Astrocyte of the cerebellum (primary cell): Measurements from ENCODE around the gene PHACTR2.

Source experiments
- DNase-seq: peaks from one replicate; pipeline ENCODE4 v3.0.0-alpha.2; 2011; ENCODE audit warnings: low read depth
- H3K4me3 ChIP-seq: 2 replicates; pipeline ENCODE4 v1.5.1; 2011; ENCODE audit warnings: mild to moderate bottlenecking, low read depth, low read length, moderate library complexity
- in situ Hi-C: cut with HindIII; loops from 2 replicates; pipeline ENCODE4 v1.10.0; 2017; ENCODE audit warnings: low sequenced_read_pairs
- TF ChIP-seq, protein P1 (sequence below): IDR thresholded peaks from 2 replicates; pipeline ENCODE4 v1.5.1; 2012; ENCODE audit warnings: low read length, low read depth, moderate library complexity, mild to moderate bottlenecking; ENCODE audit errors: missing control alignments

The PHACTR2 gene

DNA sequence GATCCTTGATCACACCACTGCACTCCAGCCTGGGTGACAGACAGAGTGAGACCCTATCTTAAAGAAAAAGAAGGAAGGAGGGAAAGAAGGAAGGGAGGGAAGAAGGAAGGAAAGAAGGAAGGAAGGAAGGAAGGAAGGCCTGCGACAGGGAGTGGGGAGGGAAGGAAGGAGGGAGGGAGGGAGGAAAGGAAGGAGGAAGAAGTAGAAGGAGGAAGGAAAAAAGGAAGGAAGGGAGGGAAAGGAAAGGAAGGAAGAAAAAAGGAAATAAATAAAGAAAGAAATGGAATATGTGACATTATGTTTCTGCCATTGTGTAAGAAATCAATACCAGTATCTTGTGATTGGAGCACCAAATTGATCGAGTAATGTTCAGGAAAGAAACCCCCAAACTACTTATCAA, 16.2 kb downstream of the PHACTR2 start:
- DNase-seq: no peak
- H3K4me3 ChIP-seq: no peak overlapping the region
- TF ChIP-seq, protein P1, sequence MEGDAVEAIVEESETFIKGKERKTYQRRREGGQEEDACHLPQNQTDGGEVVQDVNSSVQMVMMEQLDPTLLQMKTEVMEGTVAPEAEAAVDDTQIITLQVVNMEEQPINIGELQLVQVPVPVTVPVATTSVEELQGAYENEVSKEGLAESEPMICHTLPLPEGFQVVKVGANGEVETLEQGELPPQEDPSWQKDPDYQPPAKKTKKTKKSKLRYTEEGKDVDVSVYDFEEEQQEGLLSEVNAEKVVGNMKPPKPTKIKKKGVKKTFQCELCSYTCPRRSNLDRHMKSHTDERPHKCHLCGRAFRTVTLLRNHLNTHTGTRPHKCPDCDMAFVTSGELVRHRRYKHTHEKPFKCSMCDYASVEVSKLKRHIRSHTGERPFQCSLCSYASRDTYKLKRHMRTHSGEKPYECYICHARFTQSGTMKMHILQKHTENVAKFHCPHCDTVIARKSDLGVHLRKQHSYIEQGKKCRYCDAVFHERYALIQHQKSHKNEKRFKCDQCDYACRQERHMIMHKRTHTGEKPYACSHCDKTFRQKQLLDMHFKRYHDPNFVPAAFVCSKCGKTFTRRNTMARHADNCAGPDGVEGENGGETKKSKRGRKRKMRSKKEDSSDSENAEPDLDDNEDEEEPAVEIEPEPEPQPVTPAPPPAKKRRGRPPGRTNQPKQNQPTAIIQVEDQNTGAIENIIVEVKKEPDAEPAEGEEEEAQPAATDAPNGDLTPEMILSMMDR: no peak
- in situ Hi-C loops: no loop called here

DNA sequence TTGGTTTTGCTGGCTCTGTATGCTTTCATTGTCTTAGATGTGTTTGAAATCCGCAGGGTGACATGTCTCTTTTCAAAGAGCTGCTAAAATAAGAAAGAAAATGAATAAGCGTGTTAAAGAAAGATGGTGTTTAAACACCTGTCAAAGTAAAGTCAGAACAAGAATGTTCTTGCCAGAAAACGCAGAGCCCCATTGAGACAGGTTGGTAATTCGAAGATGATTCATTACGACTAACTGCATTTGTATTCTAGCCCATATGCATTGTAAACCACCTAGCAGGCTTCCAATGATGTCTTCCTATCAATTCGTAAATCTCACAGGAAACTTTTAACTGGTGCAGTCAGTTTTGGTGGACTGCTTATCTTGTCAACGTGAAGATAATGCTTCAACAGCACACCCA, 16.8 kb downstream of the PHACTR2 start:
- DNase-seq: no peak
- TF ChIP-seq, protein P1: no peak

DNA sequence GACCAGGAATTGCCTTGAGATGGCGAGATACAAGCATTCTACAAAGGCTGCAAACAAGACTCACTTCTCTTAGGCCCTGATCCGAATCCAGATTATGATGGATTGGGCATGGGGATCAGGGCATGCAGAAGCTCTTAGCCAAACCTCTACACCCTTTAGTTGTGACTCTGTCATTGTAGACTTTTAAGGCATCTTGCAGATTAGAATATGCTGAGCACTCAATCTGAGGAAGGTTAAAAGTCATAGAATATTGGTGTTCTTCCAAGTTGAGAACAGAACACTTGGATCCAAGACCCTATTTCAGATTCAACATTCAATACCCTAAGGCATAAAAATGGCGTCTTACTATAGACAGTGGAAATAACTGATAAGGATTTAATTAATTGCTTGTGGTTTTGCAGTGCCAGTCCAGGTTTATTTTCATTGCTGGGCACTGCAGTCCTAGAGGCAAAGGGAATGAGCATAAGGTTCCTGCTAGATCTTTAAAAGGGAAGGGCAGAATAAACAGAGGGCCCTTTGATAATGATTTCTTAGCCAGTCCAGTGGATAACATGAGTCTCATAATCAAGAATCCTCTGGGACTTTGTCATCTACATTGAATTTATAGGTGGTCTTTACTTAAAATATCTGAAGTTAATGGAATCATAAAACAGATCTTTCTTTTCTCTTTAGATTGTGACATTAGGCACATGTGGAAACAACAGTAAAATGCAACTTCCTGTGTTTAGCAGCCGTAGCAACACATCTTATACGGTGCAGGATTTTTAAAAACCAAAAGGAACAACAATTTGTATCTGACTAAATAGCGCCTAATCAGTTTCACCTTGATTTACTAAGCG, 17.6 kb downstream of the PHACTR2 start:
- TF ChIP-seq, protein P1: no peak
- in situ Hi-C loops: no loop called here
- no peak overlapping the region for H3K4me3 ChIP-seq
- no peak for DNase-seq

More for the DNA sequence above, 16.8 kb downstream of the PHACTR2 start:
- no peak overlapping the region for H3K4me3 ChIP-seq
- in situ Hi-C loops: no loop called here

- in situ Hi-C loops: no loop called here
These were observed 18.4 kb downstream of the PHACTR2 start for GRCh38 chr6:143695969-143696663.

GRCh38 chr6:143696664-143697000, 18.9 kb downstream of the PHACTR2 start:
- in situ Hi-C loops: no loop called here
- DNase-seq: no peak
- TF ChIP-seq, protein P1: no peak
- no peak overlapping the region for H3K4me3 ChIP-seq

More at GRCh38 chr6:143695969-143696663, 18.4 kb downstream of the PHACTR2 start:
- TF ChIP-seq, protein P1: no peak
- DNase-seq: no peak
- H3K4me3 ChIP-seq: no peak overlapping the region

GRCh38 chr6:143697076-143697800, 19.5 kb downstream of the PHACTR2 start:
- no peak overlapping the region for H3K4me3 ChIP-seq
- no peak for DNase-seq
- in situ Hi-C loops: no loop called here
- TF ChIP-seq, protein P1: no peak
